ENCODE measurements around the gene BRD3OS.

DNA sequence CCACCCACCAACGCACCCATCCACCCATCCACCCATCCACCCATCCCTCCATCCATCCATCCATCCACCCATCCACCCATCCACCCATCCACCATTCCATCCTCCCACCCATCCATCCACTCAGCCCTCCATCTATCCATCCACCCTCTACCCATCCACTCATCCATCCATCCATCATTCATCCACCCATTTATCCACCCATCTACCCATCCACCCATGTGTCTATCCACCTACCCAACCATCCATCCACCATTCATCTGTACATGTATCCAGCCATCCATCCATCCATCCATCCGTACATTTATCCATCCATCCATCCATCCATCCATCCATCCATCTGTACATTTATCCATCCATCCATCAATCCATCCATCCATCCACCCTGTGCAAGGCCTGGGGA, 22.0 kb upstream of the BRD3OS start:
- TF ChIP-seq EZH2 (IDR thresholded peaks at IDR 0.05; ENCODE audit: borderline replicate concordance, control insufficient read depth, low read depth, low read length) = no peak
- no peak for TF ChIP-seq POLR2AphosphoS5 (IDR thresholded peaks at IDR 0.05; ENCODE audit: low read length)
- no peak for TF ChIP-seq KLF5 (IDR thresholded peaks at IDR 0.05; ENCODE audit: partially characterized antibody)
- TF ChIP-seq, protein P1, sequence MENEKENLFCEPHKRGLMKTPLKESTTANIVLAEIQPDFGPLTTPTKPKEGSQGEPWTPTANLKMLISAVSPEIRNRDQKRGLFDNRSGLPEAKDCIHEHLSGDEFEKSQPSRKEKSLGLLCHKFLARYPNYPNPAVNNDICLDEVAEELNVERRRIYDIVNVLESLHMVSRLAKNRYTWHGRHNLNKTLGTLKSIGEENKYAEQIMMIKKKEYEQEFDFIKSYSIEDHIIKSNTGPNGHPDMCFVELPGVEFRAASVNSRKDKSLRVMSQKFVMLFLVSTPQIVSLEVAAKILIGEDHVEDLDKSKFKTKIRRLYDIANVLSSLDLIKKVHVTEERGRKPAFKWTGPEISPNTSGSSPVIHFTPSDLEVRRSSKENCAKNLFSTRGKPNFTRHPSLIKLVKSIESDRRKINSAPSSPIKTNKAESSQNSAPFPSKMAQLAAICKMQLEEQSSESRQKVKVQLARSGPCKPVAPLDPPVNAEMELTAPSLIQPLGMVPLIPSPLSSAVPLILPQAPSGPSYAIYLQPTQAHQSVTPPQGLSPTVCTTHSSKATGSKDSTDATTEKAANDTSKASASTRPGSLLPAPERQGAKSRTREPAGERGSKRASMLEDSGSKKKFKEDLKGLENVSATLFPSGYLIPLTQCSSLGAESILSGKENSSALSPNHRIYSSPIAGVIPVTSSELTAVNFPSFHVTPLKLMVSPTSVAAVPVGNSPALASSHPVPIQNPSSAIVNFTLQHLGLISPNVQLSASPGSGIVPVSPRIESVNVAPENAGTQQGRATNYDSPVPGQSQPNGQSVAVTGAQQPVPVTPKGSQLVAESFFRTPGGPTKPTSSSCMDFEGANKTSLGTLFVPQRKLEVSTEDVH (IDR thresholded peaks at IDR 0.05; ENCODE audit: low read depth, partially characterized antibody) = no peak
- no peak for TF ChIP-seq NFYA (IDR thresholded peaks at IDR 0.05; ENCODE audit: borderline replicate concordance, low read depth, low read length)
- no peak for TF ChIP-seq GABPA (IDR thresholded peaks at IDR 0.05; ENCODE audit: low read depth)
- no peak for TF ChIP-seq MYC (IDR thresholded peaks at IDR 0.05; ENCODE audit: insufficient read depth, insufficient read length, insufficient replicate concordance, low read length, severe bottlenecking)
- no peak for TF ChIP-seq CTCF (IDR thresholded peaks at IDR 0.05 in 2 of 3, conservative IDR thresholded peaks at IDR 0.05 in 1 of 3; ENCODE audit: control insufficient read depth in 2 of 3, extremely low read depth in 1 of 3, insufficient read depth in 1 of 3, low read depth in 3 of 3, low read length in 3 of 3)

All from GM12878 (cell line).